ENCODE data around the gene STMN1.
A peak's percentile ranks its signal among the peaks of the same experiment; 100 is the strongest.

Gene STMN1

DNA sequence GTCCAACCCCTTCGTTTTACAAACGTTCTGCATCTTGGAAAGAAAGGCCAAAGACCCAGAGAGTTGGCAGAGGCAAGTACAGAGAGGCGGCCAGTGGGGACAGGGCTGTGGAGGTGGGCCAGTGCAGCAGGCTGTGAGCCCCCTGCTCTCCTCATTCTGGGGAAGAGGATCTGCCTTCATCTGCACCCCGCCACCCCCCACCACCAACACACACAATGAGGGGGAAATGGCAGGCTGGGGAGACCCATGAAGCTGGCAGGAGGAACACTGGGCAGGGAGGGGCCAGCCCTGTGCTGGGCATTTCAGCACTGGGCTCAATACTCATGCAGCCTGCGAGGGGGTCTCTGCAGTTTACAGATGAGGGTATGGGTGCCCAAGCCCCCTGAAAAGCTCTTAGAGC lies 14.6 kb downstream of the STMN1 start:
- no peak for DNase-seq (ENCODE audit: low read depth)

- no peak for DNase-seq (ENCODE audit: low read depth)
Measured at GRCh38 chr1:25890239-25891034, 15.8 kb downstream of the STMN1 start.

GRCh38 chr1:25889470-25889869 lies 16.7 kb downstream of the STMN1 start:
- no peak for DNase-seq (ENCODE audit: low read depth)

DNA sequence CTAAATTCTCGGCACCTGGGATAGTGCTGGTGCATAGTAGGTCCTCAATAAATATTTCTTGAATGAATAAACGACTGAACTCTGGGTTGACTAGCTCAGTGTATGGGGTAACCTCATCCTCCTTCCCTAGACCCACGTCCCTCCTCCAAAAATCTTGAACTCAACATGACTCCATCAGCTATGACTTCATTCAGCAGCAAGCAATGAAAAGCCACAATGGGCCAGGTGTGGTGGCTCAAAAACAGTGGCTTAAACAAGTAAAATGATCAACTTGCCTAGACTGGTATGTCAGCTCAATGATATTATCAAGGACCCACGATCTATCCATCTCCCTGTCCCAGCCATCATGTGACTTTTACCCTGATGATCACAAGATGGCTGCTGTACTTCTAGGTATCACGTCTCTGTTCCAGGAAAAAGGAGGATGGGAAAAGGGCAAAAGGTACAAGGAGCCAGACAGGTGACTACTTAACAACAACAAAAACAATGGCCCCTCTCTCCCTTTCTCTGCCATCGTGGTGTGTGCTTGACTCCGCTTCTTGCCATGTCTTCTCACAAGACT lies 17.7 kb downstream of the STMN1 start:
- DNase-seq (ENCODE audit: low read depth), result no peak

GRCh38 chr1:25885602-25886001 lies 20.6 kb downstream of the STMN1 start:
- no peak for DNase-seq (ENCODE audit: low read depth)

DNA sequence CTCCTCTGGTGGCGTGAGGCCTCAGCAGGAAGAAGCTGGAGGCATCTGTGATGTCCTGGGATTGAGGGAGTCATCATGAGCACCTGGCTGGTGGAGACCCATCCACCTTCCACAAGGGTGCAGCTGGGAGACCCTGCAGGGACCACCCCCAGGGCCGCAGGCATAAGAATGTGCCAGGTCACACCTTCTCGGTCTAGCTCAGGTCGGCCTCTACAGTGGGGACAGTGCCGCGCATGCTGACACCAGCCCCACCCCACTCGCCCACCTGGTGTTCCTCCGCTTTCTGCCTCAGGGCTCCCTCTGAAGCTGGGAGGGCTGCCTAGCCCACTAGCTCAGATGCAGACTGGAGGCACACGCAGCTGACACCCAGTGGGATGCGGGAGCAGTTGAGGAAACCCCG lies 25.0 kb downstream of the STMN1 start:
- DNase-seq (ENCODE audit: low read depth), result no peak

DNA sequence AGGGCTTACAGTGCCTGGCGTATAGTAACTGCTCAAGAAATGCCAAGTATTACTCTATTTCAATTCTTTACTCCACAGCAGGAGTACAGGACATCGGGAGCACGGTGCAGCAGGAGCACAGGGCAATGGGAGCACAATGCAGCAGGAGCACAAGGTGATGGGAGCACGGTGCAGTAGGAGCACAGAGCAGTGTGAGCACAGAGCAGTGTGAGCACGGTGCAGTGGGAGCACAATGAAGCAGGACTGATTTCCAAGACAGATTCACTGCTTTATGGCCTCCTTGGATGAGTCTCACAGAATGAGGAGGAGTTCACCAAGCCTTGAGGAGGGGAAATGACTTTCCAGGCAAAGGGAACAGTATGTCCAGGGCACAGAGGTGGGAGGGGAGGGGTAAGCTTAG lies 25.7 kb downstream of the STMN1 start:
- no peak for DNase-seq (ENCODE audit: low read depth)

GRCh38 chr1:25879675-25880074 lies 26.5 kb downstream of the STMN1 start:
- DNase-seq (ENCODE audit: low read depth), result no peak

DNA sequence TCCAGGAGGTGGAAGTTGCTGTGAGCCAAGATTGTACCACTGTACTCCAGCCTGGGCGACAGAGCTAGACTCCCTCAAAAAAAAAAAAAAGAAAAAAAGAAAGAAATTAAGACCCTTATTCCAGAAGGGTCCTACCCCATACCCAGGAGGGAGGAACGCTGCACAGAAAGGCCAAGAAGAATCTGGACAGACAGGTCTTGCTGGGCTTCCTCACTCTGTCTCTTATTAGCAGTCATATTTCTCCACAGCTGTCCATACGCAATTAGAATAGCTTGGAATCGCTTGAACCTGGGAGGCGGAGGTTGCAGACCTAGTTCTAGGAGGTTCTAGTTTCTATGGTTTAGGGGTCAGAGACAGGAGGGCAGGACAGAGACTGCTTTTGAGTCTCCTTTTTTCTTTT lies 27.5 kb downstream of the STMN1 start:
- no peak for DNase-seq (ENCODE audit: low read depth)

- no peak for DNase-seq (ENCODE audit: low read depth)
Measured at GRCh38 chr1:25877155-25877554, 29.1 kb downstream of the STMN1 start.

GRCh38 chr1:25876693-25877077 lies 29.5 kb downstream of the STMN1 start:
- DNase-seq (ENCODE audit: low read depth), result no peak

- DNase-seq (ENCODE audit: low read depth), result no peak
Measured at GRCh38 chr1:25875856-25876692, 30.1 kb downstream of the STMN1 start.

GRCh38 chr1:25875154-25875855 lies 30.9 kb downstream of the STMN1 start, which contains the start of gene PAQR7:
PAQR7 (minus strand) TSS chr1:25875708; CDS start chr1:25863839, 11,869 bp downstream.
- DNase-seq (ENCODE audit: low read depth), result peak; percentile 42

DNA sequence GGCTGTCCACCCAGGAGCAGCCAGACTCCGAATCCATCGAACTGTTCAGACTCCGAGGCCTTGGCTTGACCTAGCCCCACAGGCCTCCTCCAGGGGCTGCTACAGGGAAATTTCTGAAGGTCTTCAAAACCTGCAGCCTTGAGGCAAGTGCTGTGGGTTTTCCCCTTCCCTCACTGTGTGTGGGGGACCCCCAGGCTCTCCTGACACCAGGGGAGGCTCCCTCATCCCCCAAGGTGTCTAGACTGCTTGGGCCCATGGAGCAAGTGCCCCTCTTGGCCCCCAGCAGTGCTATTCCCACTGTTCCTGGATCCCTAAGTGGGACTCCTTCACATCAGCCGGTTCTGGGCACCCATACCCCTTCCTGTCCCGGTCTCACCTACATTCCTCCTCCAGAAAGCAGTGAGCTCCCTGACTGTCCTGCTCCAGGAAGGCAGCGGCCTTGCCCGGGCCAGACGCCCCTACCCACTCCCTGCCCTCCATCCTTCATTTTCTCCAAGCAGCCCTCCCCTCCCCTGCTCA lies 31.5 kb downstream of the STMN1 start:
- no peak for DNase-seq (ENCODE audit: low read depth)

DNA sequence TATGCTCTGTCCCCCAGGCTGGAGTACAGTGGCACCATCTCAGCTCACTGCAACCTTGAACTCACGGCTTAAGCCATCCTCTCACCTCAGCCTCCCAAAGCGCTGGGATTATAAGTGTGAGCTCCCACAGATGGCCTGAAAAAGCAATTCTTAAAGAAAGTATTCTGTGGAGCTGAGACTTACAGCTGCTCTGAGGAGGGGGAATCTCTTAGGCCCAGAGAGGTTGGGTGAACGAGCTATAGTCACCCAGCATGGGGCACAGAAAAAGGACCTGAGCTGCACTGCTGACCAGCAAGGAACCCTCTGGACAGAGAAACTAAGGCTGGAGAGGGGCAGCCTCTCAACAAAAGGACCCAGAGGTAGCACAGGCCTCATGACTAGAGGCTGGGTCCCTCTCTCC lies 32.0 kb downstream of the STMN1 start:
- no peak for DNase-seq (ENCODE audit: low read depth)

DNA sequence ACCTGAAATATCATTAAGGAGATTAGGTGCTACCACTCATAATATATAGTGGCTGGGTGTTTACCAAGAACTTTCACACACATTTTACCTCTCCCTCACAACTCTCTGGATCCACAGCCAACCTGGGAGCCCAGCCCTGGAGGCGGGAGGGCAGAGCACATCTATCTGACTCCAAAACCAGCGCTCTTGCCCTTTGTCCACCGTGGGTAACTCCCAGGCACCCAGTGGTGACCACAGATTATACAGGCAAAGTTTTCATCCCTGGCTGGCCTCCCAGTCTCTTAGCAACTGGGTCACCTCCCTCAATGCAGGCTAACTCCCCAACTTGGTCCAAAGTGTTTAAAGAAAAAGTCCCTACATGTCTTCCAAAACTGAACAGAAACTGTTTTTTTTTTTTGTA lies 33.1 kb downstream of the STMN1 start:
- DNase-seq (ENCODE audit: low read depth), result no peak

DNA sequence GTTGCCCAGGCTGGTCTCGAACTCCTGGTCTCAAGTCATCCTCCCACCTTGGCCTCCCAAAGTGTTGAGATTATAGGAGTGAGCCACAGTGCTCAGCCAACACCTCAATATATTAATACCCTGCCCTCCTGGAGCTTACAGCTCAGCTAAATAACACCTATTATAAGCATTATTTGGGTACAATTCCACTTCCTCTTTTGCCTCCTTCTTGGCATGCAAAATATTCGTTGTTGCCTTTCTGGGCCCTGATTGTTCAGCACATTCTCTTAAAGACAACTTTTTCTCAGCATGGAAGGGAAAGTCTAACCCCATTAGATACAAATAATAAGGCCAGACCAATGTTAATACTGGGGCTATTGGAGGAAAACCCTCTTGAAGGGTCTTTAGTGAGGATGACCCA lies 33.5 kb downstream of the STMN1 start:
- no peak for DNase-seq (ENCODE audit: low read depth)

DNA sequence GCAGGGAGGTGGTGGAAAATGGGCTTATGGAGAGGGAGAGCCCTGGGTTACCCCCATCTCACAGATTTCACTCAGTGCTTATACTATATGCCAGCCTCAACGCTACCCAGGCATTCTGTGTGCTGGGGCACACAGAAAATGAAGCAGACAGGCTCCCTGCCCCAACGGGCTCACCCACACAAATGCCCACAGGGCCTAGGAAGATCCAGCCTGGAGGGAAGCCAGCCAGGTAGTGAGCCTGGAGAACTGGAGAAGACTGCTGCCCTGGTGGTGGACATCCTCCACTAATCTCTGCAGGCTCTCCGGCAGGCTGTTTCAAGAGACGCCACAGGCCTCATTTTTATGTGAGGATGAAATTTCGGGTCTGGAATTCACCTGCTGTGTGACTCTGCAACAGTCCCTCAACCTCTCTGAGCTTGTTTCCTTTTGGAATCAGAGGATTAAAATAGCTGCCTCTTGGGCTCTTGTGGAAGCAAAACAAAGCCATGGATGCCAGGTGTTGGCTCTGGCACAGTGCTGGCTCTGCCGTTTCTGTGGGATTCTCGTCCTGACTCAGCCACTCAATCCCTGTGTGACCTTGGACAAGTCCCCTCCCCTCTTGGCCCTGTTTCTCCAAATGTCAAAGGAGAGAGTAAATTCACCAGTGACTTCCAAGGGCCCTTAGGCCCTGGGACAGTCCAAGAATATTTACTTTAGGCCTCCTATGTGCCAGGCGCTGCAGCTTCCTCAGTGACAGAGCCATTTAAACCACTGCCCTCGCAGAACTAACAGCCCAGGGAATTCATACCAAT lies 34.3 kb downstream of the STMN1 start:
- no peak for DNase-seq (ENCODE audit: low read depth)

- no peak for DNase-seq (ENCODE audit: low read depth)
Measured at GRCh38 chr1:25871086-25871703, 35.0 kb downstream of the STMN1 start.

DNA sequence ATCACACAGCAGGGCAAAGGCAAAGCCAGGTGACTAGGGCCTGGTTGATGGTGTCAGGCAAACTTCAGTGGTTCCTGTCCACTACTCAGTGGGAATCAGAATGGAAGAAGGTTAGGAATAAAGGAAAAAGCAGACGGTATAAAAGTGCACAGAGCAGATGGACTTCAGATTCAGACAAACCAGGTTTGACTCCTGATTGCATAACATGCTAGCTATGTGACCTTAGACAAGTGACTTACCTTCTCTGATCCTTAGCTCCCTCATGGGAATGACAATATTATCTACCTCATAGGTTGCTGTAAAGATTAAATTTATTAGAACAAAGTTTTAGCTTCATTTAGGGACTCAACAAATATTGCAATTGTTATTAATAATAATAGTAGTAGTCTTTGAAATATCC lies 35.6 kb downstream of the STMN1 start:
- DNase-seq (ENCODE audit: low read depth), result no peak
